Measurements from ENCODE around the gene ATP8B4. TPM values are rescaled to one million over a fixed set of nuclear protein-coding genes. Genes with fewer than 3 reads are reported as not detected.

The ATP8B4 gene
- total and polyA plus RNA-seq, 2 of the 8 experiments (the other 6 are each of a cell fraction or from before 2014, with no cell fraction given): 0.17 to 0.24 TPM

GRCh38 chr15:49877117-49877872 is 241.7 kb downstream of the ATP8B4 start (continued):
- TF ChIP-seq CREB1 (IDR thresholded peaks at IDR 0.05) (no peak), SP1 (IDR thresholded peaks at IDR 0.05; ENCODE audit: low read depth, low read length) (no peak), KDM5A (IDR thresholded peaks at IDR 0.05; ENCODE audit: low read length) (no peak), SIX5 (IDR thresholded peaks at IDR 0.05; ENCODE audit: low read depth, low read length) (no peak), BACH1 (IDR thresholded peaks at IDR 0.05; ENCODE audit: low read length) (no peak), EGR1 (IDR thresholded peaks at IDR 0.05; ENCODE audit: borderline replicate concordance, low read depth, low read length) (no peak), TAF1 (IDR thresholded peaks at IDR 0.05; ENCODE audit: low read depth, low read length) (no peak), JUND (IDR thresholded peaks at IDR 0.05; ENCODE audit: low read length) (no peak), RXRA (IDR thresholded peaks at IDR 0.05; ENCODE audit: insufficient read depth, low read depth, low read length) (no peak), GABPA (IDR thresholded peaks at IDR 0.05; ENCODE audit: borderline replicate concordance, insufficient read depth, low read length) (no peak), SUZ12 (IDR thresholded peaks at IDR 0.05; ENCODE audit: low read length) (no peak), NANOG (IDR thresholded peaks at IDR 0.05; ENCODE audit: insufficient read depth, low read depth, low read length, poor library complexity, severe bottlenecking) (no peak), FOSL1 (IDR thresholded peaks at IDR 0.05; ENCODE audit: insufficient read depth, low read depth, low read length) (no peak)
